Skeletal muscle cell (primary cell): Measurements from ENCODE around the gene METTL1.

Experiments used
- DNase-seq: peaks from one replicate; pipeline ENCODE4 v3.0.0-alpha.2; 2010; ENCODE audit warnings: low read depth
- H3K4me3 ChIP-seq: 2 replicates; pipeline ENCODE4 v1.5.1; 2011; ENCODE audit warnings: low read depth, mild to moderate bottlenecking, control low read depth, low read length, moderate library complexity

METTL1 gene

GRCh38 chr12:57741844-57742738 lies 29.8 kb downstream of the METTL1 start:
- no peak overlapping the region for H3K4me3 ChIP-seq
- no peak for DNase-seq

- no peak overlapping the region for H3K4me3 ChIP-seq
- no peak for DNase-seq
These were observed 30.5 kb downstream of the METTL1 start for GRCh38 chr12:57741413-57741789.

- no peak overlapping the region for H3K4me3 ChIP-seq
These were observed 31.1 kb downstream of the METTL1 start for GRCh38 chr12:57740656-57741412.

GRCh38 chr12:57739914-57740538 lies 31.9 kb downstream of the METTL1 start:
- no peak overlapping the region for H3K4me3 ChIP-seq
- DNase-seq, result no peak

More at GRCh38 chr12:57740656-57741412, 31.1 kb downstream of the METTL1 start:
- no peak for DNase-seq

- no peak overlapping the region for H3K4me3 ChIP-seq
- DNase-seq, result no peak
These were observed 32.5 kb downstream of the METTL1 start for GRCh38 chr12:57739387-57739786.

GRCh38 chr12:57738661-57739237 lies 33.2 kb downstream of the METTL1 start, which contains the start of gene AGAP2:
AGAP2 (minus strand) TSS chr12:57738742; CDS start chr12:57738246, 496 bp downstream.
- DNase-seq, result no peak
- H3K4me3 ChIP-seq, result peak within 1 kb of the TSS; percentile 42

- peak overlapping the region; percentile 42 for H3K4me3 ChIP-seq
- DNase-seq, result no peak
These were observed 34.1 kb downstream of the METTL1 start for GRCh38 chr12:57737467-57738460.

GRCh38 chr12:57736741-57737466 lies 35.0 kb downstream of the METTL1 start:
- DNase-seq, result no peak
- no peak overlapping the region for H3K4me3 ChIP-seq

GRCh38 chr12:57735952-57736740 lies 35.8 kb downstream of the METTL1 start:
- H3K4me3 ChIP-seq, result peak overlapping the region; percentile 37
- DNase-seq, result no peak

- DNase-seq, result no peak
- H3K4me3 ChIP-seq, result peak overlapping the region; percentile 37
These were observed 36.6 kb downstream of the METTL1 start for GRCh38 chr12:57735198-57735855.

GRCh38 chr12:57734591-57734990 lies 37.3 kb downstream of the METTL1 start:
- no peak for DNase-seq
- H3K4me3 ChIP-seq, result no peak overlapping the region

GRCh38 chr12:57733928-57734327 lies 38.0 kb downstream of the METTL1 start:
- DNase-seq, result no peak
- no peak overlapping the region for H3K4me3 ChIP-seq

- DNase-seq, result no peak
- no peak overlapping the region for H3K4me3 ChIP-seq
These were observed 38.9 kb downstream of the METTL1 start for GRCh38 chr12:57732726-57733593.

GRCh38 chr12:57732270-57732669 lies 39.6 kb downstream of the METTL1 start:
- DNase-seq, result no peak
- H3K4me3 ChIP-seq, result no peak overlapping the region

GRCh38 chr12:57731411-57732080 lies 40.4 kb downstream of the METTL1 start:
- no peak for DNase-seq
- H3K4me3 ChIP-seq, result no peak overlapping the region
